HepG2 (cell line): ENCODE data around the gene CUL1.

ENCODE experiments used
- ATF2 ChIP-seq: sonication (generic); formaldehyde crosslinking; IDR thresholded peaks from 2 replicates; pipeline ENCODE4 v1.4.0; 2020; ENCODE audit warnings: missing genetic modification reagents
- CTCF ChIP-seq: sonication (generic); formaldehyde crosslinking; IDR thresholded peaks from 2 replicates; pipeline ENCODE4 v1.5.0; 2020; ENCODE audit warnings: mild to moderate bottlenecking, missing genetic modification reagents, moderate library complexity
- GABPA ChIP-seq, 2 experiments: IDR thresholded peaks; 2 replicates each; pipeline ENCODE4 v1.6.1; 2011 to 2016; ENCODE audit warnings: low read depth in 2 of 2, low read length in 1 of 2, missing biosample characterization in 1 of 2, missing genetic modification characterization in 1 of 2
- HOXD1 ChIP-seq: sonication (generic); formaldehyde crosslinking; IDR thresholded peaks from 2 replicates; pipeline ENCODE4 v1.5.0; 2020; ENCODE audit warnings: missing genetic modification reagents
- JUN ChIP-seq: sonication (generic); formaldehyde crosslinking; IDR thresholded peaks from 2 replicates; pipeline ENCODE4 v1.4.0; 2020; ENCODE audit warnings: mild to moderate bottlenecking, missing genetic modification reagents
- MYNN ChIP-seq: sonication (generic); formaldehyde crosslinking; IDR thresholded peaks from 2 replicates; pipeline ENCODE4 v1.4.0; 2020; ENCODE audit warnings: mild to moderate bottlenecking, low read depth, missing genetic modification reagents
- PCBP1 ChIP-seq: fragments of 200-400 bp; formaldehyde crosslinking; IDR thresholded peaks from 2 replicates; pipeline ENCODE4 v1.6.1; 2017; ENCODE audit warnings: mild to moderate bottlenecking, low read depth, low read length, borderline replicate concordance
- POLR2A ChIP-seq, 2 experiments: IDR thresholded peaks; 2 replicates each; pipeline ENCODE4 v1.6.1; 2011; ENCODE audit warnings: low read depth in 2 of 2, low read length in 2 of 2, mild to moderate bottlenecking in 1 of 2, moderate library complexity in 1 of 2; ENCODE audit not compliant: insufficient read depth in 1 of 2
- SOX13 ChIP-seq, 3 experiments: fragments of 450-650 bp in 1 of 3; sonication (generic) in 1 of 3; formaldehyde crosslinking in 1 of 3; IDR thresholded peaks in 2 of 3; conservative IDR thresholded peaks in 1 of 3; 2 replicates each; pipeline versions ENCODE4 v1.5.0 to v1.6.1; 2016 to 2020; ENCODE audit warnings: antibody characterized with exemption in 1 of 3, mild to moderate bottlenecking in 1 of 3, missing compliant biosample characterization in 1 of 3, missing genetic modification reagents in 1 of 3, moderate library complexity in 1 of 3
- SUZ12 ChIP-seq: fragments of 150-350 bp; IDR thresholded peaks from 2 replicates; pipeline ENCODE4 v1.6.1; 2014; ENCODE audit warnings: low read depth, low read length
- ZFAT ChIP-seq: sonication (generic); formaldehyde crosslinking; conservative IDR thresholded peaks from 2 replicates; pipeline ENCODE4 v1.8.1; 2023; ENCODE audit warnings: missing genetic modification reagents, inconsistent platforms

GRCh38 chr7:148783801-148784527, 85.3 kb downstream of the CUL1 start:
- TF ChIP-seq ATF2 (CRISPR knock-in tag) (no peak), JUN (CRISPR knock-in tag) (no peak), CTCF (CRISPR knock-in tag) (no peak), SUZ12 (no peak), PCBP1 (no peak), MYNN (CRISPR knock-in tag) (no peak), POLR2A (IDR thresholded peaks at IDR 0.05; ENCODE audit: insufficient read depth in 1 of 2, low read depth in 2 of 2, low read length in 2 of 2) (no peak), HOXD1 (CRISPR knock-in tag) (no peak), GABPA (IDR thresholded peaks at IDR 0.05; ENCODE audit: low read depth, low read length) (no peak), GABPA (CRISPR knock-in tag; IDR thresholded peaks at IDR 0.05; ENCODE audit: low read depth) (no peak), ZFAT (CRISPR knock-in tag) (no peak), SOX13 (IDR thresholded peaks at IDR 0.05) (no peak), SOX13 (CRISPR knock-in tag; conservative IDR thresholded peaks at IDR 0.05 in 1 of 2, IDR thresholded peaks at IDR 0.05 in 1 of 2) (no peak)
